ENCODE results near the gene CHID1. TPM values are rescaled to one million over a fixed set of nuclear protein-coding genes. Genes with fewer than 3 reads are reported as not detected.

CHID1 gene
- total and polyA plus RNA-seq, 2 experiments from 2014 or later = 54.1 to 67.3 TPM

GRCh38 chr11:914204-914603 is 3.6 kb upstream of the CHID1 start:
- no peak for ATAC-seq
- no peak overlapping the region for H3K27ac Mint-ChIP-seq

More at GRCh38 chr11:914204-914603, 3.6 kb upstream of the CHID1 start:
- H3K4me3 ChIP-seq = no peak overlapping the region
- no peak for DNase-seq (ENCODE audit: low spot score)
- no peaks in the 10 kb centered on the region for H3K27me3 ChIP-seq (ENCODE audit: insufficient read depth)
- no peak overlapping the region for H3K4me3 Mint-ChIP-seq
- H3K4me2 ChIP-seq = no peak overlapping the region
- TF ChIP-seq, protein P1, sequence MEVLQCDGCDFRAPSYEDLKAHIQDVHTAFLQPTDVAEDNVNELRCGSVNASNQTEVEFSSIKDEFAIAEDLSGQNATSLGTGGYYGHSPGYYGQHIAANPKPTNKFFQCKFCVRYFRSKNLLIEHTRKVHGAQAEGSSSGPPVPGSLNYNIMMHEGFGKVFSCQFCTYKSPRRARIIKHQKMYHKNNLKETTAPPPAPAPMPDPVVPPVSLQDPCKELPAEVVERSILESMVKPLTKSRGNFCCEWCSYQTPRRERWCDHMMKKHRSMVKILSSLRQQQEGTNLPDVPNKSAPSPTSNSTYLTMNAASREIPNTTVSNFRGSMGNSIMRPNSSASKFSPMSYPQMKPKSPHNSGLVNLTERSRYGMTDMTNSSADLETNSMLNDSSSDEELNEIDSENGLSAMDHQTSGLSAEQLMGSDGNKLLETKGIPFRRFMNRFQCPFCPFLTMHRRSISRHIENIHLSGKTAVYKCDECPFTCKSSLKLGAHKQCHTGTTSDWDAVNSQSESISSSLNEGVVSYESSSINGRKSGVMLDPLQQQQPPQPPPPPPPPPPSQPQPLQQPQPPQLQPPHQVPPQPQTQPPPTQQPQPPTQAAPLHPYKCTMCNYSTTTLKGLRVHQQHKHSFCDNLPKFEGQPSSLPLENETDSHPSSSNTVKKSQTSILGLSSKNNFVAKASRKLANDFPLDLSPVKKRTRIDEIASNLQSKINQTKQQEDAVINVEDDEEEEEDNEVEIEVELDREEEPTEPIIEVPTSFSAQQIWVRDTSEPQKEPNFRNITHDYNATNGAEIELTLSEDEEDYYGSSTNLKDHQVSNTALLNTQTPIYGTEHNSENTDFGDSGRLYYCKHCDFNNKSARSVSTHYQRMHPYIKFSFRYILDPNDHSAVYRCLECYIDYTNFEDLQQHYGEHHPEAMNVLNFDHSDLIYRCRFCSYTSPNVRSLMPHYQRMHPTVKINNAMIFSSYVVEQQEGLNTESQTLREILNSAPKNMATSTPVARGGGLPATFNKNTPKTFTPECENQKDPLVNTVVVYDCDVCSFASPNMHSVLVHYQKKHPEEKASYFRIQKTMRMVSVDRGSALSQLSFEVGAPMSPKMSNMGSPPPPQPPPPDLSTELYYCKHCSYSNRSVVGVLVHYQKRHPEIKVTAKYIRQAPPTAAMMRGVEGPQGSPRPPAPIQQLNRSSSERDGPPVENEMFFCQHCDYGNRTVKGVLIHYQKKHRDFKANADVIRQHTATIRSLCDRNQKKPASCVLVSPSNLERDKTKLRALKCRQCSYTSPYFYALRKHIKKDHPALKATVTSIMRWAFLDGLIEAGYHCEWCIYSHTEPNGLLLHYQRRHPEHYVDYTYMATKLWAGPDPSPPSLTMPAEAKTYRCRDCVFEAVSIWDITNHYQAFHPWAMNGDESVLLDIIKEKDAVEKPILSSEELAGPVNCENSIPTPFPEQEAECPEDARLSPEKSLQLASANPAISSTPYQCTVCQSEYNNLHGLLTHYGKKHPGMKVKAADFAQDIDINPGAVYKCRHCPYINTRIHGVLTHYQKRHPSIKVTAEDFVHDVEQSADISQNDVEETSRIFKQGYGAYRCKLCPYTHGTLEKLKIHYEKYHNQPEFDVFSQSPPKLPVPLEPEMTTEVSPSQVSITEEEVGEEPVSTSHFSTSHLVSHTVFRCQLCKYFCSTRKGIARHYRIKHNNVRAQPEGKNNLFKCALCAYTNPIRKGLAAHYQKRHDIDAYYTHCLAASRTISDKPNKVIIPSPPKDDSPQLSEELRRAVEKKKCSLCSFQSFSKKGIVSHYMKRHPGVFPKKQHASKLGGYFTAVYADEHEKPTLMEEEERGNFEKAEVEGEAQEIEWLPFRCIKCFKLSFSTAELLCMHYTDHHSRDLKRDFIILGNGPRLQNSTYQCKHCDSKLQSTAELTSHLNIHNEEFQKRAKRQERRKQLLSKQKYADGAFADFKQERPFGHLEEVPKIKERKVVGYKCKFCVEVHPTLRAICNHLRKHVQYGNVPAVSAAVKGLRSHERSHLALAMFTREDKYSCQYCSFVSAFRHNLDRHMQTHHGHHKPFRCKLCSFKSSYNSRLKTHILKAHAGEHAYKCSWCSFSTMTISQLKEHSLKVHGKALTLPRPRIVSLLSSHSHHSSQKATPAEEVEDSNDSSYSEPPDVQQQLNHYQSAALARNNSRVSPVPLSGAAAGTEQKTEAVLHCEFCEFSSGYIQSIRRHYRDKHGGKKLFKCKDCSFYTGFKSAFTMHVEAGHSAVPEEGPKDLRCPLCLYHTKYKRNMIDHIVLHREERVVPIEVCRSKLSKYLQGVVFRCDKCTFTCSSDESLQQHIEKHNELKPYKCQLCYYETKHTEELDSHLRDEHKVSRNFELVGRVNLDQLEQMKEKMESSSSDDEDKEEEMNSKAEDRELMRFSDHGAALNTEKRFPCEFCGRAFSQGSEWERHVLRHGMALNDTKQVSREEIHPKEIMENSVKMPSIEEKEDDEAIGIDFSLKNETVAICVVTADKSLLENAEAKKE (CRISPR knock-in tag; IDR thresholded peaks at IDR 0.05) = no peak
- TF ChIP-seq CREB1 (CRISPR knock-in tag; IDR thresholded peaks at IDR 0.05; ENCODE audit: low read depth) = no peak
- no peak for TF ChIP-seq EZH2 (IDR thresholded peaks at IDR 0.05; ENCODE audit: low read depth, unreplicated experiment)
- no peak for TF ChIP-seq ZNF114 (CRISPR knock-in tag; IDR thresholded peaks at IDR 0.05)
- no peak for TF ChIP-seq JUNB (IDR thresholded peaks at IDR 0.05; ENCODE audit: unreplicated experiment)
- no peak for TF ChIP-seq ZNF331 (CRISPR knock-in tag; IDR thresholded peaks at IDR 0.05; ENCODE audit: low read depth)
- no peaks in the 10 kb centered on the region for H3K9me2 ChIP-seq (ENCODE audit: insufficient read depth)
- peaks cover 13% of the 10 kb centered on the region; the same call in 1 of the 2 replicates for H3K4me1 ChIP-seq (ENCODE audit: insufficient read depth)
- no peak overlapping the region for H3K27ac ChIP-seq (ENCODE audit: low read depth)
- peaks cover 5% of the 10 kb centered on the region; the same call in 1 of the 2 replicates for H4K20me1 ChIP-seq (replicated peaks; ENCODE audit: insufficient read depth)
- no peaks in the 10 kb centered on the region; the same call in 2 of the 3 replicates for H3K36me3 Mint-ChIP-seq (ENCODE audit: low read depth)
- no peaks in the 10 kb centered on the region for H3K36me3 ChIP-seq (ENCODE audit: insufficient read depth)
- peaks cover 14% of the 10 kb centered on the region for H3K4me1 Mint-ChIP-seq
- H3F3A ChIP-seq (replicated peaks; ENCODE audit: low read depth) = peaks cover 24% of the 10 kb centered on the region; the same call in 1 of the 2 replicates
- peaks cover 12% of the 10 kb centered on the region for H3K27me3 Mint-ChIP-seq (ENCODE audit: insufficient read depth, low read depth, poor library complexity)
- H2AFZ ChIP-seq = no peak overlapping the region
- H3K9me3 Mint-ChIP-seq = no peaks in the 10 kb centered on the region; the same call in 2 of the 3 replicates
- peaks cover 14% of the 10 kb centered on the region for H3K79me2 ChIP-seq (replicated peaks; ENCODE audit: insufficient read depth)

Measured in GM23338 (cell line).